RWPE1 (cell line): Measurements from ENCODE around the gene ACY1.

ENCODE experiments used
- CTCF ChIA-PET: fragments of 350-600 bp; sonication (Branson Sonifier 250); formaldehyde crosslinking; extraction: SDS; loops from one replicate; lab custom pipeline; 2021; lab: Yijun Ruan, JAX
- POLR2A ChIA-PET: fragments of 400-600 bp; formaldehyde crosslinking; extraction: SDS; loops from one replicate; lab custom pipeline; 2020; ENCODE audit warnings: antibody characterized with exemption; ENCODE audit not compliant: low non-redundant PET; lab: Yijun Ruan, JAX
- DNase-seq: peaks from one replicate; pipeline ENCODE4 v3.0.0; 2012; ENCODE audit warnings: low spot score
- H3K27ac ChIP-seq: fragments of 450-650 bp; 2 replicates; pipeline ENCODE4 v1.5.1; 2017
- TF ChIP-seq, protein P1 (sequence below): fragments of 450-650 bp; conservative IDR thresholded peaks from 2 replicates; pipeline ENCODE4 v1.5.1; 2017; ENCODE audit warnings: low read depth, mild to moderate bottlenecking

ACY1 gene

GRCh38 chr3:52022323-52023100 lies 39.2 kb downstream of the ACY1 start:
- peak overlapping the region; percentile 10; the same call in 1 of the 2 replicates for H3K27ac ChIP-seq
- TF ChIP-seq, protein P1, sequence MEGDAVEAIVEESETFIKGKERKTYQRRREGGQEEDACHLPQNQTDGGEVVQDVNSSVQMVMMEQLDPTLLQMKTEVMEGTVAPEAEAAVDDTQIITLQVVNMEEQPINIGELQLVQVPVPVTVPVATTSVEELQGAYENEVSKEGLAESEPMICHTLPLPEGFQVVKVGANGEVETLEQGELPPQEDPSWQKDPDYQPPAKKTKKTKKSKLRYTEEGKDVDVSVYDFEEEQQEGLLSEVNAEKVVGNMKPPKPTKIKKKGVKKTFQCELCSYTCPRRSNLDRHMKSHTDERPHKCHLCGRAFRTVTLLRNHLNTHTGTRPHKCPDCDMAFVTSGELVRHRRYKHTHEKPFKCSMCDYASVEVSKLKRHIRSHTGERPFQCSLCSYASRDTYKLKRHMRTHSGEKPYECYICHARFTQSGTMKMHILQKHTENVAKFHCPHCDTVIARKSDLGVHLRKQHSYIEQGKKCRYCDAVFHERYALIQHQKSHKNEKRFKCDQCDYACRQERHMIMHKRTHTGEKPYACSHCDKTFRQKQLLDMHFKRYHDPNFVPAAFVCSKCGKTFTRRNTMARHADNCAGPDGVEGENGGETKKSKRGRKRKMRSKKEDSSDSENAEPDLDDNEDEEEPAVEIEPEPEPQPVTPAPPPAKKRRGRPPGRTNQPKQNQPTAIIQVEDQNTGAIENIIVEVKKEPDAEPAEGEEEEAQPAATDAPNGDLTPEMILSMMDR = no peak
- CTCF ChIA-PET = interaction anchor here (1.0 kb wide), 1 partner anchor 21 kb away, joined by 3 read pairs; no protein-coding TSS in a partner anchor
- POLR2A ChIA-PET = no interaction called here
- no peak for DNase-seq

DNA sequence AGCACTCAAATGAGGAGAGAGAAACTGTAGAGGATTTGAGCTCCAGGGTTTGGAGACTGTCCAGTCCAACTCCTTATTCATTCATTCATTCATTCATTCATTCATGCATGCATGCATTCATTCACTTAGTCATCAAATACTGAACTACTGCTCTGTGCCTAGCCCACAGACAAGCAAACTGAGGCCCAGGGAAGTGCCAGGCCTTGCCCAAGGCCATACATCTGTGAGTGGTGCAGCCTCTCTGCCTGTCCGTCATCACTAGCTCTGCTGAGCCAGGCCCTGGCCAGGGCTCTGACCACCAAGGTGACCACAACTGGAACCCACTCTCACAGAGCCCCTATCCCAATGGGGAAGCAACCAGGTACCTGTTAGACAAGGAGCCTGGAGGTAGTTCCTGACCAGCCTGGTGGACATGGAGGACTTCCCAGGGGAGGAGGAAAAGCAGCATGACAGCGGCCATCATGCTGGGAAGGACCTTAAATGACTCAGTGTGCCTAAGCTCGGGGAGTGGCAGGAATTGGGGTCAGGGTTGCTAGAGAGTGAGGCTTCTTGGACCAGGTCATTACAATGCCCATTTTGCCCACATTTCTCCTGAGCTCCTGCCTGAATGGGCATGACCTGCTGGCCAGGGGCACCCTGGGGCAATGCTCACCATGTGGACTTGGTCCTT lies 39.9 kb downstream of the ACY1 start:
- ChIA-PET POLR2A (no interaction called here), CTCF (interaction anchor here (1.0 kb wide), 1 partner anchor 22 kb away, joined by 3 read pairs; no protein-coding TSS in a partner anchor)
- TF ChIP-seq, protein P1 = no peak
- DNase-seq = no peak
- H3K27ac ChIP-seq = peak overlapping the region; percentile 10; the same call in 1 of the 2 replicates

DNA sequence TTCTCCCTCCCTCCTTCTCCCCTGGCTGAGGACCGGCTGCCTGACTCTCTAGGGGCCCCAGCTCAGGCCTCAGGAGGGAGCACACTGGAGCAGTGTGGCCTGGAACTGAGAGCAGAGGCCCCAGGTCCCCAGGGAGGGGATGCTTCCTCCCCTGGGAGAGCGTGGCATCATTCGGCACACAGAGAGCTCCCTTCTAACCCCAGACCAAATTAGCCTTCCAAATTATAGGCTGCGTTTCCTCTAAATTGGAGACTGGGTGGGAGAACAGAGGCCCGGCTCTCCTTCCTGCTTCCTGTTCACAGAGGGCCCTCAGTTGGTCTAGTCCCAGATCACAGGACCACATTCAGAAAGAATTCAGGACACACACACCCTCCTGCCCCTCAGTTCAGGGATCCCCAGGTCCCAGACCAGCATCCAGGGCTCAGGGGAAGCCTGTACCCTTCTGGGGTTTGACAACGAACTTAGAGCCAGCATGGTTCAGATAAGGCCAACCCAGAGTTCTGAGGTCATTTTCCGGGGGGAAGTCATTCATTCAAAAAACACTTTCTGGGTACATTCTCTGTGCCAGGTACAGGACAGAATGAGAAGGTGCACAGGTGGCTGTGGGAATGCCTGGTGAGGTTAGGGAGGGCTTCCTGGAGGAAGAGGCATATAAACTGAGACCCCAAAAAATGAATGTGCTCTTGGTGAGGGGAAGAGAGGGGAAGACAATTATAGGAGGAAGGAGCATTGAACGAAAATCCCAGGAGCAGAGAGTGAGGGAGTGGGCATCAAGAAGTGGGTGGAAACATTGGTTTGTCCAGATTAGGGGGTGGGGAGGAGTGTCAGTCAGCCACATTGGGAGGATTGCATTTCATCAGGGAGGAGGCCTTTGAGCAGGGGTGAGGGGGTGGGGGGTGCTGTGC lies 40.8 kb downstream of the ACY1 start:
- no peak for DNase-seq
- CTCF ChIA-PET = no interaction called here
- peak overlapping the region; percentile 30 for H3K27ac ChIP-seq

DNA sequence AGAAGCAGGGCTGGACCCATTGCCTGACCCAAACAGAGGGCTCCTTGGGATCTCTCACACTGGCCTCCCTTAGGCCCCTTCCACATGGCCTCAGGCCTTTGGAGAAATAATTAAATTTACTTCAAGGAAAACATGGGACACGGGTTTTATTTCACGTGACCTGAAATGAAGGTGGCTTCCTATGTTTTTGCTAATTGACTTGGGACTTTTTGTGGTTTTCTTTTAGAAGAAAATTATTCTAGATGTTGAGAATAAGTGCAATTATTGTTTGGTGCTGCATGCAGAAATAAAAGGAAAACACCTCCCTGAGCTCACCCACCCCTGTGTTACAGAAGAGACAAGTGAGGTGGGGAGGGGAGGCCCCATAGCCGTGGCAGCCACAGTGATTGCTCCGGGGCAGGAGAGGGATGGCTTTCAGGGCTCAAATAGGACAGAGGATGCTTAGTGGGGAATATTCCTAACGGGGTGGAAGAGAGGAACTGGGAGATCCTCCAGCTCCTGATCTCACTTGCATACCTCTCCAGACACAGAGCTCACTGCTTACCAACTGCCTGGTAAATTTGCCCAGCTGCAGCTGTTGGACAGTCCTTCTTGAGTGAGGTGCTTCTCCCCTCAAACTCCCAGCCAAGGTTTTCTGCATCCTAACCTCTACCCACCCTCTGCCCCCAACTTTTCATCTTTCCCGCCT lies 41.6 kb downstream of the ACY1 start:
- CTCF ChIA-PET = no interaction called here
- POLR2A ChIA-PET = no interaction called here
- DNase-seq = no peak
- TF ChIP-seq, protein P1 = no peak
- peak overlapping the region; percentile 30 for H3K27ac ChIP-seq

More for the DNA sequence above, 40.8 kb downstream of the ACY1 start:
- POLR2A ChIA-PET = no interaction called here
- TF ChIP-seq, protein P1 = no peak

DNA sequence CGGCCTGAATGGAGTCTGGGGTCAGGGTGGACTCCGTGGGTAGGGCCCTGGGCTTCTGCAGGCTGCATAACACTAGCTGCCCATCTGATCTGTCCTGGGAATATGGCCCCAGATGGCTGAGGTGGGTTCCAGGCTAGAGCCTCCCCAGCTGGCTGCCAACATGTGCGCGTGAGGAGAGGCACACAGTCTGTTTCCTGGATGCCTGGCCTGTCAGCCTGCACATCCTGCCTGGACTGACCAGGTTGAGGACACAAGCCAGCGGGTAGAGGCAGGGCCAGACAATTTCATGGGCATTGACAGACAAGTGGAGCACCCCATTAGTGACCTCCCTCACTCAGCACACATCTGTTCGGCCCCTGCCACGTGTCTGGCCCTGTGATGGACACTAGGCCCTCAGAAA lies 42.1 kb downstream of the ACY1 start:
- ChIA-PET POLR2A (no interaction called here), CTCF (no interaction called here)
- TF ChIP-seq, protein P1 = no peak
- H3K27ac ChIP-seq = peak overlapping the region; percentile 30
- DNase-seq = no peak
